ENCODE data around the gene VAMP2.

DNA sequence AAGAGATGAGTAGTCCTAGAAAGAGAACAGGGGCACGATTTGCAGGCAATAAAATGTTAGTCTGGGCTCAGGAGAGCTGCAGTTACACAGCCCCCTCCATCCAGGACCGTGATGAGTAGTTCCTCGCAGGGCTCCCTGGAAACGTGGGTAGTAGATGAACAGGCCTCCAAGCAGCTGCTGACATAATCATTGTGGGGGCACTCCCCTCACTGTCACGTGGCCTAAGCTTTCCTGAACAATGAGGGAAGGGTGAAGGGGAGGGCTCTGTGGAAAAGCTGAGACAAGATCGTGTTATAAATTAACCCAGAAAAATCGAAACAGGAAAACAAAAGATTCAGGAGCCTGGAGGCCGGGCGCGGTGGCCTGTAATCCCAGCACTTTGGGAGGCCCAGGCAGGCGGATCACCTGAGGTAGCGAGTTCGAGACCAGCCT lies 9.2 kb downstream of the VAMP2 start:
- TF ChIP-seq, protein P1, sequence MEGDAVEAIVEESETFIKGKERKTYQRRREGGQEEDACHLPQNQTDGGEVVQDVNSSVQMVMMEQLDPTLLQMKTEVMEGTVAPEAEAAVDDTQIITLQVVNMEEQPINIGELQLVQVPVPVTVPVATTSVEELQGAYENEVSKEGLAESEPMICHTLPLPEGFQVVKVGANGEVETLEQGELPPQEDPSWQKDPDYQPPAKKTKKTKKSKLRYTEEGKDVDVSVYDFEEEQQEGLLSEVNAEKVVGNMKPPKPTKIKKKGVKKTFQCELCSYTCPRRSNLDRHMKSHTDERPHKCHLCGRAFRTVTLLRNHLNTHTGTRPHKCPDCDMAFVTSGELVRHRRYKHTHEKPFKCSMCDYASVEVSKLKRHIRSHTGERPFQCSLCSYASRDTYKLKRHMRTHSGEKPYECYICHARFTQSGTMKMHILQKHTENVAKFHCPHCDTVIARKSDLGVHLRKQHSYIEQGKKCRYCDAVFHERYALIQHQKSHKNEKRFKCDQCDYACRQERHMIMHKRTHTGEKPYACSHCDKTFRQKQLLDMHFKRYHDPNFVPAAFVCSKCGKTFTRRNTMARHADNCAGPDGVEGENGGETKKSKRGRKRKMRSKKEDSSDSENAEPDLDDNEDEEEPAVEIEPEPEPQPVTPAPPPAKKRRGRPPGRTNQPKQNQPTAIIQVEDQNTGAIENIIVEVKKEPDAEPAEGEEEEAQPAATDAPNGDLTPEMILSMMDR (IDR thresholded peaks at IDR 0.05; ENCODE audit: insufficient read depth, low read length, poor library complexity, severe bottlenecking), result no peak
- no peak for TF ChIP-seq EZH2phosphoT487 (conservative IDR thresholded peaks at IDR 0.05; ENCODE audit: low read length)
